Skeletal muscle tissue (tissue), 4 donors: ENCODE data around the gene CTNNA1. TPM values are rescaled to one million over a fixed set of nuclear protein-coding genes. Genes with fewer than 3 reads are reported as not detected.

Source experiments
- H3K27ac ChIP-seq: one replicate; pipeline ENCODE4 v1.7.0; 2013; ENCODE audit warnings: mild to moderate bottlenecking, low read depth, low read length, inconsistent platforms
- H3K27me3 ChIP-seq, 3 donors: one replicate each; pipeline ENCODE4 v1.7.0; 2013; ENCODE audit warnings: low read length in 3 of 3; ENCODE audit not compliant: control insufficient read depth in 3 of 3, insufficient read depth in 3 of 3
- H3K36me3 ChIP-seq, 3 donors: one replicate each; pipeline ENCODE4 v1.7.0; 2013; ENCODE audit warnings: low read length in 3 of 3; ENCODE audit not compliant: control insufficient read depth in 3 of 3, insufficient read depth in 3 of 3
- H3K4me1 ChIP-seq, 3 donors: one replicate each; pipeline ENCODE4 v1.7.0; 2013; ENCODE audit warnings: low read length in 3 of 3, mild to moderate bottlenecking in 3 of 3; ENCODE audit not compliant: control insufficient read depth in 3 of 3, insufficient read depth in 3 of 3
- H3K4me3 ChIP-seq, 3 donors: one replicate each; pipeline ENCODE4 v1.7.0; 2013; ENCODE audit warnings: low read length in 3 of 3
- H3K9ac ChIP-seq, 3 donors: one replicate each; pipeline ENCODE4 v1.7.0; 2013; ENCODE audit warnings: low read length in 3 of 3, mild to moderate bottlenecking in 3 of 3, moderate library complexity in 2 of 3, low read depth in 1 of 3
- H3K9me3 ChIP-seq, 3 donors: one replicate each; pipeline ENCODE4 v1.7.0; 2013; ENCODE audit warnings: low read length in 3 of 3; ENCODE audit not compliant: control insufficient read depth in 3 of 3
- total RNA-seq: library from RNA; depleted of rRNA; stranded (reverse); fragments of >200 nt; gene quantifications from one replicate; pipeline ENCODE4 v1.2.3, GENCODE V29; 2014
- donor health status: Osteomylitis.

Gene CTNNA1
- total RNA-seq, 1 donor from 2014 or later, result 375 TPM

DNA sequence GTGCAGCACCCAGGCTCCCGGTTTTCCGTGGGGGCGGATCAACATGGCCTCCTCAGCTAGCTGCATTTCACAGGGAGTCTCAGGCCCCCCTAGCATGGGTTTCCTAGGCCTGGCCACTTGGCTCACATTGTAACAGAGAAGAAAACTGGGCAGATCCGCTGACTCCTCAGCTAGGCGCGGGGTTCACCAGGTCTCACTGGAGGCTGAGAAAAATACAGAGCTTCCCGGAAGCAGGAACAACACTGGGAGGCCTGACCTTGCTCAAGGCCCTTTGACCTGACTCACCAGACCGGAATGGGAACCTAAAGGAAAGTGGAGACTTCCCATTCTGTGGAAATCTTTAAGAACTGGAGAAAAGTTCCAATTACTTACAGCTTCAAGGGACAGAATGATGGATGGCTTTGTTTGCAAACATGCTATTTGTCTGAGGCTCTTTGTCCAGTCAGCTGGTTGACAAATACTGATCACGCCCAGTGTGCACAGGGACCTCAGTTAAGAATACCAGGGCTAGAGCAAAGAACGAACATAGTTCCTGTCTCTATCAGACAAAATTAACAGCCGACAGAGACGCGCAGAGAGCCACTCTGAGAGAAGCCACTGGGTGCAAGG lies 210.6 kb downstream of the CTNNA1 start:
- Histone ChIP-seq H3K27ac (no peak overlapping the region), H3K9me3 (no peaks in the 10 kb centered on the region), H3K4me1 (peaks cover 0 to 12% (median 2%) of the 10 kb centered on the region in 3 donors), H3K4me3 (no peak overlapping the region), H3K9ac (no peak overlapping the region), H3K36me3 (no peaks in the 10 kb centered on the region), H3K27me3 (no peaks in the 10 kb centered on the region)

GRCh38 chr5:138964647-138965201 lies 211.5 kb downstream of the CTNNA1 start:
- H3K9ac ChIP-seq, result no peak overlapping the region
- no peaks in the 10 kb centered on the region for H3K36me3 ChIP-seq
- no peak overlapping the region for H3K27ac ChIP-seq
- H3K4me1 ChIP-seq, result peaks cover 0 to 16% (median 7%) of the 10 kb centered on the region in 3 donors
- H3K9me3 ChIP-seq, result no peaks in the 10 kb centered on the region
- no peaks in the 10 kb centered on the region for H3K27me3 ChIP-seq
- no peak overlapping the region for H3K4me3 ChIP-seq

GRCh38 chr5:138965626-138966025 lies 212.4 kb downstream of the CTNNA1 start:
- H3K9ac ChIP-seq, result no peak overlapping the region
- no peak overlapping the region for H3K4me3 ChIP-seq
- H3K36me3 ChIP-seq, result no peaks in the 10 kb centered on the region
- H3K9me3 ChIP-seq, result no peaks in the 10 kb centered on the region
- no peak overlapping the region for H3K27ac ChIP-seq
- H3K4me1 ChIP-seq, result peaks cover 0 to 16% (median 7%) of the 10 kb centered on the region in 3 donors
- no peaks in the 10 kb centered on the region for H3K27me3 ChIP-seq

DNA sequence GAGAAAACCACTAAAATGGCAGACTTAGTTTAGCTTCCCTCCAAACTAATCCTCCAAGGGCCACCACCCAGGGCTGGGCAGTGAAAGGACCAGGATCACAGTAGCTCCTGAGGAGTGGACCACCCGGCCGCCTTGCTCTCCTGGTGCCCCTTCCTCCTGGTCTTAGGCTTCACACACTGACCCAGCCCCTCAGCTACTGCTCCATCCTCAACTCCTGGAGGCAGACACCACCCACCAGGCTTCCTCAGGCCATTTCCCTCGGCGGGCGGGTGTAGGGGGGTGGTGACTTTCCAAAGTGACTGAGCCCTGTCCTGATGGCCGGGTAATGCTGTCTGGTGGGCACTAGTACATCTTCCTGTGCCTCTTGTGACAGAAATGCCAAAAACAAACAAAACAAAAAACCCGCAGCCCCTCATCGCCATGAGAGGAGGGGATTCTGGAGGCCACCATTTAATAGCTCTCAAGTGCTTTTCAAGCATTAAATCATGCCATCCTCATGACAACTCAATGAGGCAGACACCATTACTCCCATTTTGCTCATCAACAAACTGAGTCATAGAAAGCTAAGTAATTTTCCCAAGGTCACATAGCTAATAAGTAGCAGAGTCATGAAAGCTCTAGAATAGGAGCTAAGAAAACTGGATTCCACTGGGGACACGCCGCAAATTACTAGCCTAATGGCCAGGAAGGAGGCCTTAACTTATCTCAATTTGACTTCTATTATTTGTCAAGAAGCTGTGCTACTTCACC lies 213.2 kb downstream of the CTNNA1 start:
- H3K27me3 ChIP-seq, result no peaks in the 10 kb centered on the region
- H3K9ac ChIP-seq, result no peak overlapping the region
- no peak overlapping the region for H3K4me3 ChIP-seq
- peaks cover 2 to 22% (median 10%) of the 10 kb centered on the region in 3 donors for H3K4me1 ChIP-seq
- H3K27ac ChIP-seq, result no peak overlapping the region
- H3K9me3 ChIP-seq, result no peaks in the 10 kb centered on the region
- no peaks in the 10 kb centered on the region for H3K36me3 ChIP-seq

- Histone ChIP-seq H3K9ac (no peak overlapping the region), H3K9me3 (no peaks in the 10 kb centered on the region), H3K4me1 (peaks cover 13 to 35% (median 25%) of the 10 kb centered on the region in 3 donors)
These were observed 214.7 kb downstream of the CTNNA1 start for GRCh38 chr5:138967791-138968448.

GRCh38 chr5:138968601-138969000 lies 215.4 kb downstream of the CTNNA1 start:
- Histone ChIP-seq H3K9ac (no peak overlapping the region), H3K4me1 (peaks cover 16 to 36% (median 26%) of the 10 kb centered on the region in 3 donors), H3K27ac (no peak overlapping the region)

More at GRCh38 chr5:138967791-138968448, 214.7 kb downstream of the CTNNA1 start:
- H3K4me3 ChIP-seq, result no peak overlapping the region
- no peaks in the 10 kb centered on the region for H3K27me3 ChIP-seq
- no peaks in the 10 kb centered on the region for H3K36me3 ChIP-seq
- no peak overlapping the region for H3K27ac ChIP-seq

DNA sequence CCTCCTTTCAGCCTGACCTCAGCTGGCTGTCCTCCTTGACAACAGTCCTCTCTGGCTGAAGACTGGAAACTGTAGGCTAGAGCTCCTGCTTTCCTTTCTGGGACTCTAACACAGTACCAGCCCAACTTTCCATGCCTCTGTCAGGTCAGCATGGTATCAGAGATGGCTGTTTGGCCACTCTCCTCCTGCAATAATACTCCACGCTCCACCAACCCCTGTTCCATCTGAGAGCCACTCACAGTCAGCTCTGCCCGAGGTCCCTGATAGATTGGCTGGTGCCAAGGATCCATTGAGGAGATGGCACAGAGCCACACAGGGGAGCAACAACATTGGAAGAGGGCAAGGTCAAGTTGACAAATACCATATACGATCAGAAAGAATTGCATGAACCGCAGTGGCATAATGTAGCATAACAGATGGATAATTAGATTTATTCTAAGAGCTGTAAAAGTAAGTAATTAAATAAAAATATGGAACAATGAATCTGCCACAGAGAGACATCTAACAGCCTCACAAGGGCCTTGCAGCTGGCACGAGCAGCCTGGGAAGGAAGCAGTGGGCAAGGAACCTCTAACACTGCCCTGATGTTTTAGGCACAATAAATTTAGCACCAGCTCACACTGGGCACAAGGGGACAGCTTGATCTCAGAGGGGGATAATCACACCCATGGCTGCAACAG lies 216.2 kb downstream of the CTNNA1 start:
- Histone ChIP-seq H3K9ac (no peak overlapping the region), H3K9me3 (no peaks in the 10 kb centered on the region), H3K27ac (no peak overlapping the region), H3K27me3 (no peaks in the 10 kb centered on the region), H3K36me3 (no peaks in the 10 kb centered on the region), H3K4me1 (peaks cover 23 to 41% (median 33%) of the 10 kb centered on the region in 3 donors), H3K4me3 (no peak overlapping the region)

More at GRCh38 chr5:138968601-138969000, 215.4 kb downstream of the CTNNA1 start:
- no peak overlapping the region for H3K4me3 ChIP-seq
- no peaks in the 10 kb centered on the region for H3K9me3 ChIP-seq
- no peaks in the 10 kb centered on the region for H3K36me3 ChIP-seq
- no peaks in the 10 kb centered on the region for H3K27me3 ChIP-seq

- H3K4me1 ChIP-seq, result peaks cover 31 to 54% (median 44%) of the 10 kb centered on the region in 3 donors
- no peak overlapping the region for H3K4me3 ChIP-seq
- no peaks in the 10 kb centered on the region for H3K36me3 ChIP-seq
- H3K9ac ChIP-seq, result no peak overlapping the region
- no peak overlapping the region for H3K27ac ChIP-seq
- no peaks in the 10 kb centered on the region for H3K9me3 ChIP-seq
- H3K27me3 ChIP-seq, result no peaks in the 10 kb centered on the region
These were observed 219.0 kb downstream of the CTNNA1 start for GRCh38 chr5:138972230-138972629.

DNA sequence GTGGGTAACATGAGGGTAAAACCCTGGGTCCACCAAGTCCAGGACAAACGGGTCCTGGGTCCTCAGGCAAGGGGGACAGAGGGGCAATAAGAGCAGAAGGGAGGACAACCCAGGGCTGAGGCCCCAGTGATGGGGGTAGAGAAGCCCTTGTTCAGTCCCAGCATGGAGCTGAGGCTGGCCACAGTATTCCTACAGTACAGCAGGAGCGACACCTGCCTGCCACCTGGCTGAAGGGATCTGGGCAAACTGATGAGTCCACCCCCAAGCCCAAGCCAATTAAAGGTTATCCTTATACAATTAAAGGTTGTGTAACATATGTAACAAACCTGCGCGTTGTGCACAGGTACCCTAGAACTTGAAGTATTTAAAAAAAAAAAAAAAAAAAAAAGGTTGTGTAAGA lies 219.6 kb downstream of the CTNNA1 start:
- H3K4me3 ChIP-seq, result no peak overlapping the region
- H3K27ac ChIP-seq, result no peak overlapping the region
- H3K4me1 ChIP-seq, result peaks cover 31 to 51% (median 43%) of the 10 kb centered on the region in 3 donors
- H3K9me3 ChIP-seq, result no peaks in the 10 kb centered on the region
- no peak overlapping the region for H3K9ac ChIP-seq
- H3K36me3 ChIP-seq, result no peaks in the 10 kb centered on the region
- H3K27me3 ChIP-seq, result no peaks in the 10 kb centered on the region
